Measurements from ENCODE around the gene ZNF43.

The ZNF43 gene

DNA sequence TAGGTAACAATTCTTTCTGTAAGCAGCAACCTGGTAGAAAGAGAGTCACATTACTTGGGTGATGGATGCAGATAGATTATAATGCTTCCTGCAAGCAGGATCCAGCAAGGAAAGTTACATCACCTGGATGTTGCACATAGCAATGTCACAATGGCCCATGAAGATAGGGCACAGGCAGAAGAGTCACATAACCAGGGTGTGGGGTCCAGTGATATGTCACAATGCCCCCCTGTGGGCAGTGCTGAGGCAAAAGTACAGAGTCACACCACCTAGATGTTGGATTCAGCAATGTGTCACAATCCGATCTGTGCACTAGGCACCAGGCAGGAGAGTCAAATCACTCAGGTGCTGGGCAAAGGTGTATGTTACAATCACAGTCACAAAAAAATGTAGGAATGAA, 4.0 kb upstream of the ZNF43 start:
- Histone ChIP-seq H3K79me2 (ENCODE audit: insufficient read depth, low read length) (peaks cover 9% of the 10 kb centered on the region; the same call in 1 of the 2 replicates), H3K27ac (ENCODE audit: low read depth, low read length) (no peak overlapping the region), H3F3A (ENCODE audit: insufficient read depth) (peaks cover 10% of the 10 kb centered on the region), H3K9ac (ENCODE audit: low read length) (no peak overlapping the region), H3K27me3 (ENCODE audit: low read length) (no peaks in the 10 kb centered on the region), H3K9me2 (replicated peaks; ENCODE audit: insufficient read depth, low read length) (no peaks in the 10 kb centered on the region), H4K20me1 (ENCODE audit: low read depth, low read length) (no peaks in the 10 kb centered on the region), H3K36me3 (ENCODE audit: low read length) (peaks cover 5% of the 10 kb centered on the region; the same call in 1 of the 2 replicates), H3K4me3 (ENCODE audit: insufficient read depth, low read length, poor library complexity, severe bottlenecking) (no peak overlapping the region), H3K4me2 (ENCODE audit: low read depth, low read length, poor library complexity, severe bottlenecking) (no peak overlapping the region), H2AFZ (ENCODE audit: low read depth, low read length, severe bottlenecking) (no peak overlapping the region), H3K9me3 (ENCODE audit: insufficient read depth, low read length) (no peaks in the 10 kb centered on the region)
- TF ChIP-seq EZH2phosphoT487 (conservative IDR thresholded peaks at IDR 0.05; ENCODE audit: low read length): no peak
- TF ChIP-seq, protein P1, sequence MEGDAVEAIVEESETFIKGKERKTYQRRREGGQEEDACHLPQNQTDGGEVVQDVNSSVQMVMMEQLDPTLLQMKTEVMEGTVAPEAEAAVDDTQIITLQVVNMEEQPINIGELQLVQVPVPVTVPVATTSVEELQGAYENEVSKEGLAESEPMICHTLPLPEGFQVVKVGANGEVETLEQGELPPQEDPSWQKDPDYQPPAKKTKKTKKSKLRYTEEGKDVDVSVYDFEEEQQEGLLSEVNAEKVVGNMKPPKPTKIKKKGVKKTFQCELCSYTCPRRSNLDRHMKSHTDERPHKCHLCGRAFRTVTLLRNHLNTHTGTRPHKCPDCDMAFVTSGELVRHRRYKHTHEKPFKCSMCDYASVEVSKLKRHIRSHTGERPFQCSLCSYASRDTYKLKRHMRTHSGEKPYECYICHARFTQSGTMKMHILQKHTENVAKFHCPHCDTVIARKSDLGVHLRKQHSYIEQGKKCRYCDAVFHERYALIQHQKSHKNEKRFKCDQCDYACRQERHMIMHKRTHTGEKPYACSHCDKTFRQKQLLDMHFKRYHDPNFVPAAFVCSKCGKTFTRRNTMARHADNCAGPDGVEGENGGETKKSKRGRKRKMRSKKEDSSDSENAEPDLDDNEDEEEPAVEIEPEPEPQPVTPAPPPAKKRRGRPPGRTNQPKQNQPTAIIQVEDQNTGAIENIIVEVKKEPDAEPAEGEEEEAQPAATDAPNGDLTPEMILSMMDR (IDR thresholded peaks at IDR 0.05; ENCODE audit: insufficient read depth, low read length, poor library complexity, severe bottlenecking): no peak

DNA sequence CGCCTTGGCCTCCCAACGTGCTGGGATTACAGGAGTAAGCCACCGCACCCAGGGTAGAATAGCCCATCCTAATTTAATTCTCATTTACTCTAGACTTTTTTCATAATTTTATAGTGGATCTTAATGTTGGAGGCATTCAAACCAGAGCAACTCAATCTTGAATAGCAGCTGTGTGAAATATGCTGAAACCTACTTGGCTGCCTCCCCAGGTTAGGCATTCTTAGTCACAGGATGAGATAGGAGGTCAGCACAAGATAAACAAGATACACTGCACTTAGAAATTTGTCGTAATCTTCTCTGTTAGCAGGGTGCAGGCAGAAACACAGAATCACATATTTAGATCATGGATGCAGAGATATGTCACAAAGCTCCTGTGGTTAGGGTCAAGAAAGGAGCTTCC, 2.7 kb upstream of the ZNF43 start:
- peaks cover 22% of the 10 kb centered on the region for H3K79me2 ChIP-seq (ENCODE audit: insufficient read depth, low read length)

DNA sequence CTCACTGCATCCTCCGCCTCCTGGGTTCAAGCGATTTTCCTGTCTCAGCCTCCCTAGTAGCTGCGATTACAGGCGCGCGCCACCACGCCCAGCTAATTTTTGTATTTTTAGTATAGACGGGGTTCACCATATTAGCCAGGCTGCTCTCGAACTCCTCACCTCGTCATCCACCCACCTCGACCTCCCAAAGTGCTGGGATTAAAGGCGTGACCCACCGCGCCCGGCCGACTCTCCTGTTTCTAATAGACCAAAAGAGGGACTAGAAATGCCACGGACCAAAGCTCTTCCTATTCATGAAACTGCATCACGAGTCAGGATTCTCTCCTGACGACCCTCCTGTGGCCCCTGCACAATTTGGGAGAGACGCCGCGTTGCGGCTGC, 563 bp downstream of the ZNF43 start:
- no peaks in the 10 kb centered on the region for H4K20me1 ChIP-seq (ENCODE audit: low read depth, low read length)
- H3K36me3 ChIP-seq (ENCODE audit: low read length): peaks cover 33% of the 10 kb centered on the region
- H3F3A ChIP-seq (ENCODE audit: insufficient read depth): peaks cover 10% of the 10 kb centered on the region
- H3K9me2 ChIP-seq (replicated peaks; ENCODE audit: insufficient read depth, low read length): no peaks in the 10 kb centered on the region
- H3K79me2 ChIP-seq (ENCODE audit: insufficient read depth, low read length): peaks cover 54% of the 10 kb centered on the region
- no peaks in the 10 kb centered on the region for H3K27me3 ChIP-seq (ENCODE audit: low read length)
- H3K9me3 ChIP-seq (ENCODE audit: insufficient read depth, low read length): no peaks in the 10 kb centered on the region; the same call in 1 of the 2 replicates
- H3K4me2 ChIP-seq (ENCODE audit: low read depth, low read length, poor library complexity, severe bottlenecking): peak overlapping the region; percentile 67
- H3K9ac ChIP-seq (ENCODE audit: low read length): peak overlapping the region; percentile 86
- peak overlapping the region; percentile 84 for H3K27ac ChIP-seq (ENCODE audit: low read depth, low read length)
- no peak for TF ChIP-seq EZH2phosphoT487 (conservative IDR thresholded peaks at IDR 0.05; ENCODE audit: low read length)
- TF ChIP-seq, protein P1 (IDR thresholded peaks at IDR 0.05; ENCODE audit: insufficient read depth, low read length, poor library complexity, severe bottlenecking): no peak
- peak overlapping the region; percentile 79 for H2AFZ ChIP-seq (ENCODE audit: low read depth, low read length, severe bottlenecking)
- peak overlapping the region; percentile 73 for H3K4me3 ChIP-seq (ENCODE audit: insufficient read depth, low read length, poor library complexity, severe bottlenecking)

More for the DNA sequence above, 2.7 kb upstream of the ZNF43 start:
- H3K4me2 ChIP-seq (ENCODE audit: low read depth, low read length, poor library complexity, severe bottlenecking): no peak overlapping the region
- no peak overlapping the region for H3K9ac ChIP-seq (ENCODE audit: low read length)
- H3F3A ChIP-seq (ENCODE audit: insufficient read depth): peaks cover 10% of the 10 kb centered on the region
- no peaks in the 10 kb centered on the region for H4K20me1 ChIP-seq (ENCODE audit: low read depth, low read length)
- H2AFZ ChIP-seq (ENCODE audit: low read depth, low read length, severe bottlenecking): no peak overlapping the region
- no peak overlapping the region for H3K27ac ChIP-seq (ENCODE audit: low read depth, low read length)
- no peaks in the 10 kb centered on the region for H3K9me3 ChIP-seq (ENCODE audit: insufficient read depth, low read length)
- H3K9me2 ChIP-seq (replicated peaks; ENCODE audit: insufficient read depth, low read length): no peaks in the 10 kb centered on the region
- H3K36me3 ChIP-seq (ENCODE audit: low read length): peaks cover 12% of the 10 kb centered on the region; the same call in 1 of the 2 replicates
- H3K27me3 ChIP-seq (ENCODE audit: low read length): no peaks in the 10 kb centered on the region
- no peak overlapping the region for H3K4me3 ChIP-seq (ENCODE audit: insufficient read depth, low read length, poor library complexity, severe bottlenecking)
- no peak for TF ChIP-seq EZH2phosphoT487 (conservative IDR thresholded peaks at IDR 0.05; ENCODE audit: low read length)
- TF ChIP-seq, protein P1 (IDR thresholded peaks at IDR 0.05; ENCODE audit: insufficient read depth, low read length, poor library complexity, severe bottlenecking): no peak
